Liver (tissue), 3 donors: Measurements from ENCODE around the gene SLIT3.

ENCODE experiments used
- CTCF ChIP-seq: fragments of 150-350 bp; IDR thresholded peaks from 2 replicates; pipeline ENCODE4 v1.5.1; 2017; ENCODE audit warnings: improper control_type of control experiment, low read depth, low read length; ENCODE audit not compliant: missing input control
- MAX ChIP-seq: IDR thresholded peaks from 2 replicates; pipeline ENCODE4 v1.6.1; 2016; ENCODE audit warnings: antibody characterized with exemption
- NR2F2 ChIP-seq: IDR thresholded peaks from 2 replicates; pipeline ENCODE4 v1.6.1; 2016; ENCODE audit warnings: antibody characterized with exemption
- REST ChIP-seq: IDR thresholded peaks from 2 replicates; pipeline ENCODE4 v1.6.1; 2016; ENCODE audit warnings: antibody characterized with exemption, mild to moderate bottlenecking
- TAF1 ChIP-seq: conservative IDR thresholded peaks from 2 replicates; pipeline ENCODE4 v1.6.1; 2016; ENCODE audit warnings: antibody characterized with exemption, mild to moderate bottlenecking
- donor health status: healthy.
- donor health status: healthy.

GRCh38 chr5:169151051-169151805, 149.7 kb downstream of the SLIT3 start:
- TF ChIP-seq CTCF (no peak), TAF1 (no peak), REST (no peak), MAX (no peak), NR2F2 (no peak)
